Parathyroid adenoma (tissue), 2 donors: ENCODE measurements around the gene LTA.

Experiments used
- H2AFZ ChIP-seq: fragments of 300-600 bp; sonication (generic); one replicate; pipeline ENCODE4 v1.7.0; 2017; ENCODE audit warnings: antibody characterized with exemption, mild to moderate bottlenecking
- H3K27ac ChIP-seq: fragments of 300-600 bp; sonication (generic); one replicate; pipeline ENCODE4 v1.7.0; 2017
- H3K27me3 ChIP-seq: fragments of 300-600 bp; sonication (generic); one replicate; pipeline ENCODE4 v1.7.0; 2017; ENCODE audit warnings: low read length; ENCODE audit not compliant: control insufficient read depth, insufficient read depth
- H3K36me3 ChIP-seq: fragments of 300-600 bp; sonication (generic); one replicate; pipeline ENCODE4 v1.7.0; 2017; ENCODE audit warnings: low read length; ENCODE audit not compliant: control insufficient read depth, insufficient read depth
- H3K4me1 ChIP-seq: fragments of 300-600 bp; sonication (generic); one replicate; pipeline ENCODE4 v1.7.0; 2017; ENCODE audit warnings: control low read depth
- H3K4me2 ChIP-seq: fragments of 300-600 bp; sonication (generic); one replicate; pipeline ENCODE4 v1.7.0; 2017; ENCODE audit warnings: low read length
- H3K4me3 ChIP-seq: fragments of 300-600 bp; sonication (generic); one replicate; pipeline ENCODE4 v1.7.0; 2017; ENCODE audit warnings: low read depth, low read length
- H3K79me2 ChIP-seq: fragments of 300-600 bp; sonication (generic); one replicate; pipeline ENCODE4 v1.7.0; 2017; ENCODE audit warnings: control low read depth
- H3K9ac ChIP-seq: fragments of 300-600 bp; sonication (generic); one replicate; pipeline ENCODE4 v1.7.0; 2017; ENCODE audit warnings: mild to moderate bottlenecking
- H3K9me3 ChIP-seq: fragments of 300-600 bp; sonication (generic); one replicate; pipeline ENCODE4 v1.7.0; 2017; ENCODE audit warnings: low read length; ENCODE audit not compliant: control insufficient read depth
- CTCF ChIP-seq: fragments of 300-600 bp; sonication (generic); IDR thresholded peaks from one replicate; pipeline ENCODE4 v1.7.0; 2017; ENCODE audit warnings: antibody characterized with exemption, mild to moderate bottlenecking
- donor health status: primary hyperparathyroidism.

The LTA gene

GRCh38 chr6:31528821-31529328, 43.2 kb upstream of the LTA start, which contains the start of gene MCCD1:
TSS of gene MCCD1 (plus strand) at chr6:31528962. CDS start at chr6:31529015, 53 bp downstream.
- Histone ChIP-seq H2AFZ (no peak within 1 kb of the TSS), H3K27ac (no peak within 1 kb of the TSS), H3K9me3 (no peaks in the 10 kb centered on the region), H3K9ac (no peak within 1 kb of the TSS), H3K27me3 (no peaks in the 10 kb centered on the region), H3K4me1 (peaks cover 6% of the 10 kb centered on the region), H3K36me3 (no peaks in the 10 kb centered on the region), H3K4me2 (no peak within 1 kb of the TSS), H3K79me2 (no peaks in the 10 kb centered on the region), H3K4me3 (no peak within 1 kb of the TSS)
- TF ChIP-seq CTCF = no peak

- Histone ChIP-seq H2AFZ (no peak overlapping the region), H3K4me1 (peaks cover 6% of the 10 kb centered on the region), H3K9me3 (no peaks in the 10 kb centered on the region), H3K79me2 (no peaks in the 10 kb centered on the region), H3K36me3 (no peaks in the 10 kb centered on the region), H3K27me3 (no peaks in the 10 kb centered on the region), H3K9ac (no peak overlapping the region), H3K27ac (no peak overlapping the region), H3K4me2 (no peak overlapping the region), H3K4me3 (no peak overlapping the region)
- TF ChIP-seq CTCF = no peak
Observed at GRCh38 chr6:31529329-31530150, 42.5 kb upstream of the LTA start.

GRCh38 chr6:31530659-31531058, 41.4 kb upstream of the LTA start:
- no peaks in the 10 kb centered on the region for H3K9me3 ChIP-seq
- no peaks in the 10 kb centered on the region for H3K27me3 ChIP-seq
- no peak overlapping the region for H3K9ac ChIP-seq
- no peak for TF ChIP-seq CTCF
- no peak overlapping the region for H3K4me2 ChIP-seq
- H3K79me2 ChIP-seq = no peaks in the 10 kb centered on the region
- H3K27ac ChIP-seq = no peak overlapping the region
- H3K4me3 ChIP-seq = no peak overlapping the region
- H3K36me3 ChIP-seq = no peaks in the 10 kb centered on the region
- H3K4me1 ChIP-seq = peaks cover 6% of the 10 kb centered on the region
- H2AFZ ChIP-seq = no peak overlapping the region

- H3K9ac ChIP-seq = no peak overlapping the region
- H3K27ac ChIP-seq = no peak overlapping the region
- no peaks in the 10 kb centered on the region for H3K79me2 ChIP-seq
- no peak overlapping the region for H3K4me3 ChIP-seq
- no peak for TF ChIP-seq CTCF
- no peaks in the 10 kb centered on the region for H3K36me3 ChIP-seq
- peaks cover 6% of the 10 kb centered on the region for H3K4me1 ChIP-seq
- no peaks in the 10 kb centered on the region for H3K9me3 ChIP-seq
- H3K4me2 ChIP-seq = no peak overlapping the region
- H2AFZ ChIP-seq = no peak overlapping the region
- no peaks in the 10 kb centered on the region for H3K27me3 ChIP-seq
Observed at GRCh38 chr6:31531162-31531561, 40.9 kb upstream of the LTA start.
